ENCODE results near the gene PTPDC1.

- TF ChIP-seq, protein P1, sequence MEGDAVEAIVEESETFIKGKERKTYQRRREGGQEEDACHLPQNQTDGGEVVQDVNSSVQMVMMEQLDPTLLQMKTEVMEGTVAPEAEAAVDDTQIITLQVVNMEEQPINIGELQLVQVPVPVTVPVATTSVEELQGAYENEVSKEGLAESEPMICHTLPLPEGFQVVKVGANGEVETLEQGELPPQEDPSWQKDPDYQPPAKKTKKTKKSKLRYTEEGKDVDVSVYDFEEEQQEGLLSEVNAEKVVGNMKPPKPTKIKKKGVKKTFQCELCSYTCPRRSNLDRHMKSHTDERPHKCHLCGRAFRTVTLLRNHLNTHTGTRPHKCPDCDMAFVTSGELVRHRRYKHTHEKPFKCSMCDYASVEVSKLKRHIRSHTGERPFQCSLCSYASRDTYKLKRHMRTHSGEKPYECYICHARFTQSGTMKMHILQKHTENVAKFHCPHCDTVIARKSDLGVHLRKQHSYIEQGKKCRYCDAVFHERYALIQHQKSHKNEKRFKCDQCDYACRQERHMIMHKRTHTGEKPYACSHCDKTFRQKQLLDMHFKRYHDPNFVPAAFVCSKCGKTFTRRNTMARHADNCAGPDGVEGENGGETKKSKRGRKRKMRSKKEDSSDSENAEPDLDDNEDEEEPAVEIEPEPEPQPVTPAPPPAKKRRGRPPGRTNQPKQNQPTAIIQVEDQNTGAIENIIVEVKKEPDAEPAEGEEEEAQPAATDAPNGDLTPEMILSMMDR (IDR thresholded peaks at IDR 0.05; ENCODE audit: low read depth, low read length): no peak
- no peak for TF ChIP-seq POLR2A (IDR thresholded peaks at IDR 0.05; ENCODE audit: extremely low read depth, insufficient read length)
- TF ChIP-seq MYC (IDR thresholded peaks at IDR 0.05; ENCODE audit: low read depth, low read length): no peak
Observed at GRCh38 chr9:94057918-94058317, 26.3 kb upstream of the PTPDC1 start.
